ENCODE data around the gene TTLL1. TPM values are rescaled to one million over a fixed set of nuclear protein-coding genes. Genes with fewer than 3 reads are reported as not detected.
A peak's percentile ranks its signal among the peaks of the same experiment; 100 is the strongest.

TTLL1 gene
- total RNA-seq: 5.9 TPM

- Histone ChIP-seq H3K4me1 (peaks cover 13% of the 10 kb centered on the region), H3K36me3 (no peaks in the 10 kb centered on the region), H3K9me3 (no peaks in the 10 kb centered on the region), H3K27ac (peak within 1 kb of the TSS; percentile 59), H3K4me3 (peak within 1 kb of the TSS; percentile 67 to 80), H3K27me3 (no peaks in the 10 kb centered on the region)
- TF ChIP-seq CTCF (IDR thresholded peaks at IDR 0.05): no peak
- peak in 1 of 2 donors; percentile 66 for TF ChIP-seq POLR2AphosphoS5 (IDR thresholded peaks at IDR 0.05; ENCODE audit: insufficient read depth in 1 of 2, low read depth in 1 of 2)
- DNase-seq (ENCODE audit: extremely low spot score in 2 of 2): no peak
- intact Hi-C loops (cut with DNase I): no loop called here
These were observed at the start of gene TTLL1 for GRCh38 chr22:43088984-43089717. TSS of gene TTLL1 (minus strand) at chr22:43089391. CDS start at chr22:43075586, 13,805 bp downstream.

GRCh38 chr22:43136801-43137200, 47.6 kb upstream of the TTLL1 start:
- H3K36me3 ChIP-seq: peaks cover 0 to 76% of the 10 kb centered on the region in 2 donors
- no peaks in the 10 kb centered on the region for H3K27me3 ChIP-seq

GRCh38 chr22:43136255-43136654, 47.1 kb upstream of the TTLL1 start:
- no peak for TF ChIP-seq POLR2AphosphoS5 (IDR thresholded peaks at IDR 0.05; ENCODE audit: insufficient read depth in 1 of 2, low read depth in 1 of 2)
- no peak for TF ChIP-seq POLR2A (IDR thresholded peaks at IDR 0.05)
- peak in 1 of 3 experiments; percentile 41 for TF ChIP-seq CTCF (IDR thresholded peaks at IDR 0.05)
- Histone ChIP-seq H3K27ac (no peak overlapping the region), H3K9me3 (no peaks in the 10 kb centered on the region), H3K4me1 (peaks cover 11% of the 10 kb centered on the region), H3K36me3 (peaks cover 0 to 77% of the 10 kb centered on the region in 2 donors), H3K4me3 (no peak overlapping the region), H3K27me3 (no peaks in the 10 kb centered on the region)
- DNase-seq (ENCODE audit: extremely low spot score in 2 of 2): no peak
- intact Hi-C loops (cut with DNase I): no loop called here

More at GRCh38 chr22:43136801-43137200, 47.6 kb upstream of the TTLL1 start:
- no peak for TF ChIP-seq POLR2AphosphoS5 (IDR thresholded peaks at IDR 0.05; ENCODE audit: insufficient read depth in 1 of 2, low read depth in 1 of 2)
- TF ChIP-seq CTCF (IDR thresholded peaks at IDR 0.05): no peak
- no peak for TF ChIP-seq POLR2A (IDR thresholded peaks at IDR 0.05)
- H3K4me3 ChIP-seq: no peak overlapping the region
- no peak for DNase-seq (ENCODE audit: extremely low spot score in 2 of 2)
- no peak overlapping the region for H3K27ac ChIP-seq
- peaks cover 16% of the 10 kb centered on the region for H3K4me1 ChIP-seq
- no peaks in the 10 kb centered on the region for H3K9me3 ChIP-seq
- intact Hi-C loops (cut with DNase I): no loop called here

GRCh38 chr22:43135565-43135964, 46.4 kb upstream of the TTLL1 start:
- H3K4me1 ChIP-seq: peaks cover 11% of the 10 kb centered on the region
- no peak for TF ChIP-seq POLR2A (IDR thresholded peaks at IDR 0.05)
- TF ChIP-seq CTCF (IDR thresholded peaks at IDR 0.05): no peak
- TF ChIP-seq POLR2AphosphoS5 (IDR thresholded peaks at IDR 0.05; ENCODE audit: insufficient read depth in 1 of 2, low read depth in 1 of 2): no peak
- no peaks in the 10 kb centered on the region for H3K9me3 ChIP-seq
- no peak overlapping the region for H3K4me3 ChIP-seq
- no peaks in the 10 kb centered on the region for H3K27me3 ChIP-seq
- intact Hi-C loops (cut with DNase I): no loop called here
- peaks cover 0 to 78% of the 10 kb centered on the region in 2 donors for H3K36me3 ChIP-seq
- no peak overlapping the region for H3K27ac ChIP-seq
- DNase-seq (ENCODE audit: extremely low spot score in 2 of 2): no peak

- H3K36me3 ChIP-seq: peaks cover 0 to 69% of the 10 kb centered on the region in 2 donors
- no peak overlapping the region for H3K4me3 ChIP-seq
- peaks cover 11% of the 10 kb centered on the region for H3K4me1 ChIP-seq
- H3K9me3 ChIP-seq: no peaks in the 10 kb centered on the region
- TF ChIP-seq POLR2A (IDR thresholded peaks at IDR 0.05): no peak
- no peak for TF ChIP-seq POLR2AphosphoS5 (IDR thresholded peaks at IDR 0.05; ENCODE audit: insufficient read depth in 1 of 2, low read depth in 1 of 2)
- no peak for TF ChIP-seq CTCF (IDR thresholded peaks at IDR 0.05)
- no peak for DNase-seq (ENCODE audit: extremely low spot score in 2 of 2)
- no peak overlapping the region for H3K27ac ChIP-seq
- intact Hi-C loops (cut with DNase I): no loop called here
- H3K27me3 ChIP-seq: no peaks in the 10 kb centered on the region
These were observed 45.4 kb upstream of the TTLL1 start for GRCh38 chr22:43134553-43134952.

All from vagina (tissue), 2 donors.